Measurements from ENCODE around the gene FMNL2.

DNA sequence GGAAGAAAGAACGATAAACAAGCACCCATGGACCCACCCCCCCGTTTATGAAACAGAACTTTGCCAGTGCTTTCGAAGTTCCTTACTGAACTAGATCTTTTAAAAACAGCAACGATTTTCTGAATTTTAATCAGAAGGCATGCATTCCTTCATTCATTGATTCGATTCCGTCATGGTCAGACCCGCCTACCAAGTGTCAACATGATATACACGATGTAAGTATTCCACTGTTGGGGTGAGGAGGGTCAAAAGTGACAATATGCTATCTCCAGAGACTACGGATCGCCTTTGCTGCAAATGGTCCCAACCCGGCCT is 316 bp upstream of the FMNL2 start:
- TF ChIP-seq, protein P1, sequence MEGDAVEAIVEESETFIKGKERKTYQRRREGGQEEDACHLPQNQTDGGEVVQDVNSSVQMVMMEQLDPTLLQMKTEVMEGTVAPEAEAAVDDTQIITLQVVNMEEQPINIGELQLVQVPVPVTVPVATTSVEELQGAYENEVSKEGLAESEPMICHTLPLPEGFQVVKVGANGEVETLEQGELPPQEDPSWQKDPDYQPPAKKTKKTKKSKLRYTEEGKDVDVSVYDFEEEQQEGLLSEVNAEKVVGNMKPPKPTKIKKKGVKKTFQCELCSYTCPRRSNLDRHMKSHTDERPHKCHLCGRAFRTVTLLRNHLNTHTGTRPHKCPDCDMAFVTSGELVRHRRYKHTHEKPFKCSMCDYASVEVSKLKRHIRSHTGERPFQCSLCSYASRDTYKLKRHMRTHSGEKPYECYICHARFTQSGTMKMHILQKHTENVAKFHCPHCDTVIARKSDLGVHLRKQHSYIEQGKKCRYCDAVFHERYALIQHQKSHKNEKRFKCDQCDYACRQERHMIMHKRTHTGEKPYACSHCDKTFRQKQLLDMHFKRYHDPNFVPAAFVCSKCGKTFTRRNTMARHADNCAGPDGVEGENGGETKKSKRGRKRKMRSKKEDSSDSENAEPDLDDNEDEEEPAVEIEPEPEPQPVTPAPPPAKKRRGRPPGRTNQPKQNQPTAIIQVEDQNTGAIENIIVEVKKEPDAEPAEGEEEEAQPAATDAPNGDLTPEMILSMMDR (IDR thresholded peaks at IDR 0.05; ENCODE audit: insufficient read depth, low read depth, low read length) = no peak
- no peak for TF ChIP-seq EZH2 (IDR thresholded peaks at IDR 0.05; ENCODE audit: insufficient read depth, low read length)

Measured in astrocyte (in vitro differentiated cells and primary cell).